ENCODE data around the gene AGAP3.

The AGAP3 gene

DNA sequence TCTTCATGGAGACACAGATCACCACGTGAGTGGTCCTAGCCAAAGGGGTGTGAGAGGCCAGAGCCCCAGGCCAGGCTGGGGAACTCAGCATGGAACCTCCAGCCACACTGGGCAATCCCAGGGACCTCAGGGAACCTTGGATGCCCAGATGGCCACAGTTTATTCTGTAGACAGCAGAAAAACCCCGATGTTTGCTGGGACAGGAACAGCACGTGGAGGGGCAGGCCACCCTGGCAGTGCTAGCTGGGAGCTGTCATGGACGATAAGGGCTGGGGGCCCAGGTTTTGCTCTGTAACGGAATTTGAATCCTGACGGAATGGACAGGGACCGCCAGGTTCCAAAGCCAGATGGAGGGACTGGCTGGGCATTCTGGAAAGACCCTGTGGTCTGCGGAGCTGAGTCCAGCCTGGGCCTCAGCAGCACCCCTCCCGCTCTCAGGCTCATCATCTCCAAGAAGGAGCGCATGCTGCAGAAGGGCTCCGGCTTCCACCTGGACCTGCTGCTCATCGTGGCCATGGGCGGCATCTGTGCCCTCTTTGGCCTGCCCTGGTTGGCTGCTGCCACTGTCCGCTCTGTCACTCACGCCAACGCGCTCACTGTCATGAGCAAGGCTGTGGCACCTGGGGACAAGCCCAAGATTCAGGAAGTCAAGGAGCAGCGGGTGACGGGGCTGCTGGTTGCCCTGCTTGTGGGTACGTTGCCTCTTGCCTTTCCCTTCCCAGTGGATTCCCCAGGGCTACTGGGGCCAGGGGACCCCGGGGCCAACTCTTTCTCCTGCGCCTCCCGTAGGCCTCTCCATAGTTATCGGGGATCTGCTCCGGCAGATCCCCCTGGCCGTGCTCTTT is 11.2 kb upstream of the AGAP3 start:
- TF ChIP-seq CTCF (IDR thresholded peaks at IDR 0.05), result no peak

GRCh38 chr7:151075662-151075971 is 10.7 kb upstream of the AGAP3 start:
- peaks cover 69% of the 10 kb centered on the region for H3K36me3 ChIP-seq
- H3K9me3 ChIP-seq, result no peaks in the 10 kb centered on the region
- no peak overlapping the region for H3K4me3 ChIP-seq (ENCODE audit: low read depth in 1 of 2, low read length in 1 of 2)

More for the DNA sequence above, 11.2 kb upstream of the AGAP3 start:
- Histone ChIP-seq H3K4me1 (ENCODE audit: control insufficient read depth in 1 of 2, insufficient read depth in 1 of 2, low read depth in 1 of 2, low read length in 1 of 2) (peaks cover 8 to 9% of the 10 kb centered on the region in 2 experiments), H3K36me3 (peaks cover 75% of the 10 kb centered on the region), H3K4me3 (ENCODE audit: low read depth in 1 of 2, low read length in 1 of 2) (no peak overlapping the region), H3K9me3 (no peaks in the 10 kb centered on the region), H3K27ac (no peak overlapping the region), H3K27me3 (no peaks in the 10 kb centered on the region)

GRCh38 chr7:151075978-151076426 is 10.3 kb upstream of the AGAP3 start:
- peaks cover 14 to 18% of the 10 kb centered on the region in 2 experiments for H3K4me1 ChIP-seq (ENCODE audit: control insufficient read depth in 1 of 2, insufficient read depth in 1 of 2, low read depth in 1 of 2, low read length in 1 of 2)
- H3K27ac ChIP-seq, result no peak overlapping the region
- H3K4me3 ChIP-seq (ENCODE audit: low read depth in 1 of 2, low read length in 1 of 2), result no peak overlapping the region
- TF ChIP-seq CTCF (IDR thresholded peaks at IDR 0.05), result no peak
- no peaks in the 10 kb centered on the region for H3K9me3 ChIP-seq
- H3K27me3 ChIP-seq, result no peaks in the 10 kb centered on the region
- H3K36me3 ChIP-seq, result peaks cover 65% of the 10 kb centered on the region

More at GRCh38 chr7:151075662-151075971, 10.7 kb upstream of the AGAP3 start:
- no peak for TF ChIP-seq CTCF (IDR thresholded peaks at IDR 0.05)
- no peaks in the 10 kb centered on the region for H3K27me3 ChIP-seq
- peaks cover 11 to 15% of the 10 kb centered on the region in 2 experiments for H3K4me1 ChIP-seq (ENCODE audit: control insufficient read depth in 1 of 2, insufficient read depth in 1 of 2, low read depth in 1 of 2, low read length in 1 of 2)
- H3K27ac ChIP-seq, result no peak overlapping the region

- Histone ChIP-seq H3K36me3 (peaks cover 60% of the 10 kb centered on the region), H3K27me3 (no peaks in the 10 kb centered on the region), H3K9me3 (no peaks in the 10 kb centered on the region), H3K4me3 (ENCODE audit: low read depth in 1 of 2, low read length in 1 of 2) (no peak overlapping the region), H3K27ac (no peak overlapping the region), H3K4me1 (ENCODE audit: control insufficient read depth in 1 of 2, insufficient read depth in 1 of 2, low read depth in 1 of 2, low read length in 1 of 2) (peaks cover 19 to 25% of the 10 kb centered on the region in 2 experiments)
- no peak for TF ChIP-seq CTCF (IDR thresholded peaks at IDR 0.05)
These were observed 9.2 kb upstream of the AGAP3 start for GRCh38 chr7:151076863-151077704.

- TF ChIP-seq CTCF (IDR thresholded peaks at IDR 0.05), result no peak
- Histone ChIP-seq H3K9me3 (no peaks in the 10 kb centered on the region), H3K27me3 (no peaks in the 10 kb centered on the region), H3K4me3 (ENCODE audit: low read depth in 1 of 2, low read length in 1 of 2) (no peak overlapping the region), H3K27ac (no peak overlapping the region), H3K36me3 (peaks cover 53% of the 10 kb centered on the region), H3K4me1 (ENCODE audit: control insufficient read depth in 1 of 2, insufficient read depth in 1 of 2, low read depth in 1 of 2, low read length in 1 of 2) (peaks cover 26 to 31% of the 10 kb centered on the region in 2 experiments)
These were observed 8.5 kb upstream of the AGAP3 start for GRCh38 chr7:151077705-151078232.

All from neutrophil (primary cell).